Gastroesophageal sphincter (tissue), 3 donors: ENCODE results near the gene MUC5AC.
"Not testable (repeated sequence)": the region's sequence is repeated elsewhere in the genome, so short reads cannot be mapped to it uniquely, and the experiment has no call there.

Experiments
- CTCF ChIP-seq, 4 experiments: fragments of 200-600 bp in 2 of 4; fragments of 450-650 bp in 2 of 4; sonication (generic) in 1 of 4; IDR thresholded peaks; one replicate each; pipeline ENCODE4 v1.5.1; 2017 to 2019; ENCODE audit warnings: antibody characterized with exemption in 4 of 4, mild to moderate bottlenecking in 2 of 4, moderate library complexity in 2 of 4
- POLR2A ChIP-seq, 2 donors: fragments of 450-650 bp; IDR thresholded peaks; one replicate each; pipeline ENCODE4 v1.6.1; 2017; ENCODE audit warnings: antibody characterized with exemption in 2 of 2, mild to moderate bottlenecking in 2 of 2, moderate library complexity in 1 of 2

GRCh38 chr11:1246301-1246700 is 88.5 kb downstream of the MUC5AC start:
- not testable (repeated sequence) for TF ChIP-seq CTCF, POLR2A (IDR thresholded peaks at IDR 0.05)
